GM19455 (cell line): Measurements from ENCODE around the gene ALPP.
"Not testable (repeated sequence)": the region's sequence is repeated elsewhere in the genome, so short reads cannot be mapped to it uniquely, and the experiment has no call there.

Experiments used
- ATAC-seq: cut with Tn5 transposase; IDR thresholded peaks from one replicate; pipeline ENCODE4 v1.9.1; 2021; ENCODE audit not compliant: unreplicated experiment

ALPP gene

DNA sequence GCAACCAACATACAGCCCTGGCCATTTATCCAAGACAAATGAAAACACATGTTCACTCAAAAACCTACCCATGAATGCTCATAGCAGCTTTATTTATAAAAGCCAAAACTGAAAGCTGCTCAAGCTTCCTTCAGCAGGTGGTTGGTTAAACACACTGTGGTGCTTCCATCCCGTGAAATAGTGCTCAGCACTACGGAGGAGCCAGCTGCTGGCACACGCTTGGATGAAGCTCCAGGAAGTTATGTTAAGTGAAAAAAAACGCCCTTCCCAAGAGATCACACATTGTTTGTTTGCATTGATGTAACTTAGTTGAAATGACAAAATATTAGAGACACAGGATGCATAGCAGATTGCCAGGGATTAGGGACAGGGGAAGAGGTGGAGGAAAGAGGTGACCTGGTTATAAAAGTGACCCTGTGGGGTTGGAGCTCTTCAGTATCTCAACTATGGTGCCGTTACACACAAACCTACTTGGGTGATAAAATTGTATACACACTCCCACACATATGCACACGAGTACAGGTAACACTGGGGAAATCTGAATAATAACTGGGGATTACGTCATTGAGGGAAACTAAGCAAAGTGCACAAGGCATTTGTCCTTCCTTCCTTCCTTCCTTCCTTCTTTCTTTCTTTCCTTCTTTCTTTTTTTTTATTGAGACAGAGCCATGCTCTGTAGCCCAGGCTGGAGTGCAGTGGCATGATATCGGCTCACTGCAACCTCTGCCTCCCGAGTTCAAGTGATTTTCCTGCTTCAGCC, 21.9 kb downstream of the ALPP start:
- no peak for ATAC-seq

DNA sequence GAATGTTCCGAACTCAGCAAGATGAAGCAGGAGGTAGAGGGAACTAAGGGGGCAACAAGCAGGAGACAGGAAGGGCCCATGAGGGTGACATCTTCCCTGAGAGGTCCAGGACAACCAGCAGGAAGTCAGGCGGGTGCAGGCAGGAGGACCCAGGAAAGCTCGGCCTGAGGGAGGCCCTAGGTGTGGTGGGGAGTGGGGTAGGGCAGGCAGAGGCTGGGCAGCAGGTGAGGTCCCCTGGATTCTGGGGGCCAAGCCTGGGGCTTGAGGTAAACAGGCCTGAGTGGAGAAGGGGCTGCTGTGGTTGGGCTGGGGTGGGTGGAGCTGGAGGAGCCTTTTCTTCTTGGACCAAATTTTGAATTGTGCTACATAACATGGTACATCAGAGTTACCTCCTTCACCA, 24.0 kb downstream of the ALPP start:
- no peak for ATAC-seq

DNA sequence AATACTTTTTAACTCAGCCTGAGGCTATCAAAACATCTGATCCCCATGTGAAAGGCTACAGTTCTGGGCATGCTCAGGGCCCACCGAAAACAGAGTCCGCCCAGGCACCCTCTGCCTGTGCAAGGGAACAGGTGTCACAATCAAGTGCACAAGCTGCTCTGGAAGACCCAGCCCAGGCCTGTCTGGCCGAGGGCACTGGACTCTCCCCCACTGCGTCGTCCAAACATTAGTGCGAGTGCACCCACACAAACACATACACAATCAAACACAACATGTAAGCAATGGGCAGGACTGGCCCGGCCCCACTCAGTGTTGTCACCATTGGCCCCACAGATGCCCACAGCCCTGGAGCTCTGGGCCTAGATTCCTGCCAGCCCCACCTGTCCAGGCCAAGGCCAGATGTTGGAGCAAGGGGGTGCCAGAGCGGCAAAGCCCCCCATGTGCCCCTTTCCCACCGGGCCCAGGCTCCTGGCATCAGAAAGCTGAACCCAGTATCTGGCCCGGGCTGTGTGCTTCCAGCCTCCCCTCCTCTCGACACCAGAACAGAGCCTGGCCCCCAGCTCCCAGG, 27.5 kb downstream of the ALPP start:
- ATAC-seq, result no peak

DNA sequence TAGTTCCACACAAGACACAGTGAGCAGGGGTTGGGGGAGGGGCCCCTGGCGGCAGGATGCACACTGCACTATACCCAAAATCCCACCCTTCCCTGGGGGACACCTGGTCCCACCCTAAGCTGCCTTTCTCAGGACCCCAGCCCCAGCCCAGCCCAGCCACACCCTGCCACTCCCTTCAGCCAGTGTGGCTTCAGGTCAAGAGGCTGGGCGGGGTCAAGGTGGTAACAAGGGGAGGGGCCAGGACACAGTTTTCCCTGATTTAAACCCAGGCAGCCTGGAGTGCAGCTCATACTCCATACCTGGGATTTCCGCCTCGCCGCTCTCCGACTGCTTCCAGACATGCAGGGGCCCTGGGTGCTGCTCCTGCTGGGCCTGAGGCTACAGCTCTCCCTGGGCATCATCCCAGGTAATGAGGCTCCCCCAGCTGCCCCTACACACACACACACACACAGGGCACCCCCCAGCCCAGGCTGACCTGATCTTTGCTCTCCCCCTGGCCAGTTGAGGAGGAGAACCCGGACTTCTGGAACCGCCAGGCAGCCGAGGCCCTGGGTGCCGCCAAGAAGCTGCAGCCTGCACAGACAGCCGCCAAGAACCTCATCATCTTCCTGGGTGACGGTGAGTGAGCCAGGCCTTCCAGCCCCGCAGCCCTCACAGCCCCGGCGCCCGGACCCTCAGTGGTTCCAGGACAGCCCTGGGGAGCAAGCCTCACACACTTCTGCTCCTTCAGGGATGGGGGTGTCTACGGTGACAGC, 28.2 kb downstream of the ALPP start, which contains the start of gene ALPG:
Gene ALPG, plus strand, starts transcription at position 289 of the 755 bp plus-strand sequence. Its CDS starts 51 bp downstream, at position 340.
- no peak for ATAC-seq

DNA sequence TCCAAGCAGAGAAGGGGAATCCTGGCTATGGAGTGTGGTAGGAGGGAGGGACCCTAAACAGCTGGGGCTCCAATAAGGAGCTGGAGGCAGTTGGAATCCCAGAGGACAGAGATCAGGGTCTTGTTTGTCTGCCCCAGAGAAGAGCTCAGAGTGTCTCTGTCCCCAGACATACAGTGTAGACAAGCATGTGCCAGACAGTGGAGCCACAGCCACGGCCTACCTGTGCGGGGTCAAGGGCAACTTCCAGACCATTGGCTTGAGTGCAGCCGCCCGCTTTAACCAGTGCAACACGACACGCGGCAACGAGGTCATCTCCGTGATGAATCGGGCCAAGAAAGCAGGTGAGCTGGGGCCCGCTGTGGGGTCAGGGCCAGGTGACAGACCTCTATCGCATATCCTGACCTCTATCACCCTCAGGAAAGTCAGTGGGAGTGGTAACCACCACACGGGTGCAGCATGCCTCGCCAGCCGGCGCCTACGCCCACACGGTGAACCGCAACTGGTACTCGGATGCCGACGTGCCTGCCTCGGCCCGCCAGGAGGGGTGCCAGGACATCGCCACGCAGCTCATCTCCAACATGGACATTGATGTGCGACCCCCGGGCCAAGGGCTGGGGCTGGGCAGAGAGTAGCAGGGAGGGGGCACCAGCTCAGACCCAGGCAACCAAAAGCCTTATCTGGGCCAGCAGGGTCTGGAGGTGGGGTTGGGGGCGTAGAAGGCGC, 29.0 kb downstream of the ALPP start:
- not testable (repeated sequence) for ATAC-seq

DNA sequence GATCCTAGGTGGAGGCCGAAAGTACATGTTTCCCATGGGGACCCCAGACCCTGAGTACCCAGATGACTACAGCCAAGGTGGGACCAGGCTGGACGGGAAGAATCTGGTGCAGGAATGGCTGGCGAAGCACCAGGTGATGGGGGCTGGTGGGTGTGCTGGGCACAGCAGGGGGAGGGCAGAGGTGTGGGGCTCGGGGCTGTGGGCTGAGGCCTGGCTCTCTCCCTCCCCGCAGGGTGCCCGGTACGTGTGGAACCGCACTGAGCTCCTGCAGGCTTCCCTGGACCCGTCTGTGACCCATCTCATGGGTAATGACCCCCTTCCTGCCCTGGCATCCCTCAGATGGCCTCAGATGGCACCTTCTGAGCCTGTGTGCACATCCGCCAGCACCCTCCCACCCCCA, 29.7 kb downstream of the ALPP start:
- ATAC-seq, result not testable (repeated sequence)

DNA sequence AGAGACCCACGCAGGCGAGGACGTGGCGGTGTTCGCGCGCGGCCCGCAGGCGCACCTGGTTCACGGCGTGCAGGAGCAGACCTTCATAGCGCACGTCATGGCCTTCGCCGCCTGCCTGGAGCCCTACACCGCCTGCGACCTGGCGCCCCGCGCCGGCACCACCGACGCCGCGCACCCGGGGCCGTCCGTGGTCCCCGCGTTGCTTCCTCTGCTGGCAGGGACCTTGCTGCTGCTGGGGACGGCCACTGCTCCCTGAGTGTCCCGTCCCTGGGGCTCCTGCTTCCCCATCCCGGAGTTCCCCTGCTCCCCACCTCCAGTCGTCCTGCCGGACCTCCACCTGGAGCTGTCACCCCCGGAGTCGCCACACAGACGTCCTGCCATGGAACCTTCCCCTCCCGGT, 31.1 kb downstream of the ALPP start:
- ATAC-seq, result not testable (repeated sequence)

DNA sequence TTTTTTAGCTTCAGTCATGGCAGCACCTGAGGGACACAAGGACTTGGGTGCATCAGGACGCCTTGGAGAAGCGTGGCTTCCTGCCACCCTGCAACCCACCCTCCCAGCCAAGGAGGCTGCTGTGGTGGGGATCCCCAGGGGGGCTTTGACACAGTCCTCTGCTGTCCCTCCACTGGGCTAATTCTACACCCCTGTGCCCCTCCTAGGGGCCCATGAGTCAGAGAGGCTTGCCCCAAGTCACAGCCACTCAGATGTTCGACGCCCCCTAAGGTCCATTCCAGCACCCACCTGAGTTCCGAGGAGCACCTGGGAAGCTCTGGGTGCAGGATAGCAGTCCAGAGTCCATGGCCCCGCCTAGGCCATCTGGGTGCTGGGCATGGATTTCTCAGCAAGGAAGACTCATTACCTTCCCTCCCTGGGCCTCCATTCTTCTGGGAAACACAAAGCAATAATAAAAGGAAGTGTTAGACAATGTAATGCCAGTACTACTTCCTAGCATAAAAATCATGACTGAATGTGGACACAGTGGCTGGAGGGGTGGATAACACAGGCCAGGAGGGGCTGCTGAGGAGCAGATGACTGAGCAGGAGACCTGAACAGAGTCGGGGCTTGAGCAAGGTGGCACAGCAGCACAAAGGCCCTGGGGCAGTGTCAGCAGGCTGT, 31.8 kb downstream of the ALPP start:
- ATAC-seq, result no peak

DNA sequence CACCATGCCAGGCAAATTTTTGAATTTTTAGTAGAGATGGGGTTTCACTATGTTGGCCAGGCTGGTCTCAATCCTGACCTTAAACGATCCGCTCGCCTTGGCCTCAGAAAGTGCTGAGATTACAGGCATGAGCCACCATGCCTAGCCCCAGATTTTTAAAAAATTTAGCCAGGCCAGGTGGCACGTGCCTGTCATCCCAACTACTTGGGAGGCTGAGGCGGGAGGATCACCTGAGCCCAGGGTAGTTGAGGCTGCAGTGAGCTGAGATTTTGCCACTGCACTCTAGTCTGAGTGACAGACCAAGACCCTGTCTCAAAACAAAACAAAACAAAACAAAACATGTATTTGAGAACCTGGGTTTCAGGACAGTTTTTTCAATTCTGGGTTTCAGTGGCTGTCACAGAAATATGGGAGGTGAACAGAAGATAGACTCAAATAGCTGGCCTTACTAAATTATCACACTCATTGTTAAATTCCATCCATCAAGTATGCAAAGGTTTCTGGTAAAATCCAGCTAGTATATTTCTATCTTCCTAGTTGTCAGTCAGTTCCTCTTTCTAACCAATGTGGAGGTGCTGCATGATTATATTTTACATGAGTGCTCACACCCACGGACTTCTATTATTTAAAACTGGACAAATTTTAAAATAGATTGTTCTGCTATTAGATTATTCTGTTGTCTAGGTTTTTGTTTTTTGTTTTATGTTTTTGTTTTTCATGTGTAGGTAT, 33.5 kb downstream of the ALPP start:
- no peak for ATAC-seq

DNA sequence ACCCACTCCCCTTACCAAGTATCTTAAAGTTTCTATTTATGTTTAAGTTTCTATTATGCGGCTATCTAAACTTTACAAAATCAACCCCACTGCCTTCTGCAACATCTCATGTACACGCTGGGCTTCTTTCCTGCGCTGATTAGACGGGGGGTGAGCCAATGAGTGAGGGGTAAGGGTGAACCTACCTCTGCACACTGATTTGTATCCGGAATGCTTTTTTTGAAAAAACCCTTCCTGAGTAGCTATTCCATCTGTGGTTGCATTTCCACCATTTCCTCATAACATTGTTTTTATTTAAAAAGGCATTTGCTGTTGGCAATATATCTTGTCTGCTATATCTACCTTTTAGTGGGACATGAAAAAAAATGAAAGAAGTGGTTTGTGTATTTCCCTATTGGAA, 34.4 kb downstream of the ALPP start:
- no peak for ATAC-seq

DNA sequence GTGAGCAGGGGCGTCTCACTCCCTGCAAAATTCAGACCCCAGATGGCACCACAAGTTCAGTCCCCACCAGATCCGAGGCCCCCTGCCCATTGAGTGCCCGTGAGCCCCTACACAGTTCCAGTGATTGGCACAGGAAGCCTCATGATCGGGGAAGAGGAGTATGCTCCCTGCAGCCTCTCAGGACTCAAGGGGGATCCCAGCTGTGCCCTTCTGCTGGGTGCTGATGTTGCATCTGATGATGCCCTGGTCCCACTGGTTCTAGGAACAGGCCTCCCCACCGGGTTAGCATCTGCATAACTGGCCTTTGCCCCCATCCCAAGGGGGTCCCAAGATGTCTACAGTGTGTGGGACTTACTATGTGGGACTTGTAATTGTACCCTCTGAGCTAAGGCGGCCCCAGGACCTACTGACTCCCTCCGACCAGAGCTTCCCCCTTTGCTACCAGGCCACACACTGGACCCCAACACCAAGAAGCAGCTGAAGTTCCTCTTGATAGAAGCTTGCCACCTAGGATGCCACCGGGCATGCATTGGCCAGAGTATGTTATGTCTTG, 36.7 kb downstream of the ALPP start:
- ATAC-seq, result no peak

DNA sequence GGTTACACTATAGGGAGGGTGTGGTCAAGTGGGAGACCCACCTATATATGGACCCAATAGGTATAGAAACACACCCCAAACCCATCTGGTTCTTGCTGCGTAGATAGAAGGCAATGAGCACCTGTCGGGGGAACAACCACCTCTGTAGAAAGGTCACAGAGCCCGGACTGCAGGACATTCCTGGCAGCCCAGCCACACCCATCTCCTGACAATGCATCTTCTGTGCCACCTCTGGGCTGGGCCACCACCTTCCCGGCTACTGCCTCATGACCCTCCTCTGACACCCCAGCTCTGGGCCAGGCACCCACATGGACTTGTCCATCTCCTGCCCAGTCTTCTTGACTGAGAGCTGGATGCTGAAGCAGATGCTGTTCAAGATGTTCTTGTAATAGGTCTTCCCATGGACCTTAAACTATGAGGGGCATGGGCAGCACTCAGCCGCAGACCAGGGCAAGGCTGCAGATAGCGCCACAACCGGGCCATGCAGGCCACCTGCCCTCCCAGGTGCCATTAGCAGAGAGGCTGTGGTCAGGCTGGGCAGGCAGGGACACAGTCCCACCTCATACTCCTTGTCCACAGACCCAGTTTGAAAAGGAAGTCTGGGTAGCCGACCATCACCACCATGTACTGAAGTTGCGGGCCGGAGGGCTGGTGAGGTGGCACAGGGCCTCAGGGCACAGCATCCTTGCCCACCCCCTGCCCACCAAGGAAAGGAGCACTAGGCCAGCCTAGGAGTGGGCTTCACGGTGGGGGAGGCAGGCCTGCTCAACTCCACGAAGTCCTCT, 37.4 kb downstream of the ALPP start:
- no peak for ATAC-seq

DNA sequence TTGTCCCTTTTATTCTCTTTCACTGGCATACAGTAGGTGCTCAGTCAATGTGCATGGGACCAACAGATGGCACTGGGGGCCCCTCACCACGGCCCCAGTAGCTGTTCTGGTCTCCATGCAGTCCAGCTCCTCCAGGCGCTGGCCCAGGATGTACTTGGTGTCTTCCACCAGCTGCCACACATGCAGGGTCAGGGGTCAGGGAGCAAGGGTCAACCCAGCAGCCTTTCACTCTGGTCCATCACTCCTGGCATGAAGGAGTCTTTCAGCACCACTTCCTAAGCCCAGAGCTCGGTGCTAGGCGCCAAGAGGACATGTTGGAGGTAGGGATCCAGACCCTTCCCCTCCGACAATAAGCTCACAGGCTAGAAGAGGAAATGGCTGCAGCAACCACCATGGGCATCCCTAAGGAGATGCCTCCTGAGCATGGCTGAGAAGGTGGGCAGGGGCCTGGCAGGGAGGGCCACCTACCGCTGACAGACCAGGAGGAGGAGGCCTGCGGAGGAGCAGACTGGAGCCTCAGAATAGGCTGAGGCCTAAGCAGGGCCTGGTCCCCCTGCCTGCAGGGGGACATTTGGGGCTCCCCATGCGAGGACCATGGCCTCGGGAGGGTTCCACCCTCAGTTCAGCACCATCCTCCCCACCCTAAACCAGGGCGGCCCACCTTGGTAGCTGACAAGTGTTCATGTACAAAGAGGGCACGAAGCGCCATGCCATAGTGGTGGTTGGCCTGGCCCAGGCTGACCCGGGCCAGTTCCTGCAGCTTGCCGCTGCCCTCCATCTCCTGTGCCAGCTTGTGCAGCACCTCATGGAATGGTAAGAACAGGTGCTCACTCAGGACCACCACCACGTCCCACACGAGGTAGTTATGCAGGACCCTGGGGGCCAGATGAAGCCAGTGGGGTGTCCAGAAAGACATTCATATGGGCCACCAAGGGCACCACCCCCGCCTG, 38.2 kb downstream of the ALPP start:
- no peak for ATAC-seq

DNA sequence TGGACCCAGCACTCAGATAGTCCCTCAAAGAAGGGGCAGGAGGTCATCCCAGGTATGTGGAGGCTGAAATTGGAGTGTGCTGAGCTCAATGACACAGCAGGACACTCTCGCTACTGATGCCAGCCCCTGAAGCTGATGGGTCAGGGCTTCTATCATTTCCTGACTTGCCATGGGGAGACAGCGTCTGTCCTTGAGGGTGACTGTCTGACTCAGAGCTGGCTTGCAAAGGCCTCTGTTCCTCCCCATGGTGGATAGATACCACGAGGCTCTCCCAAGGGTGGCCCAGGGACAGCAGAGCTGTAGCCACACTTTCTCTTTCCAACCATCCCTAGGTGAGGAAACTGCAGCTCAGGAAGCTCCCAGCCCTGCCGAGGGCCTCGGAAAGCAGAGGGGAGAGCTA, 38.9 kb downstream of the ALPP start:
- no peak for ATAC-seq

DNA sequence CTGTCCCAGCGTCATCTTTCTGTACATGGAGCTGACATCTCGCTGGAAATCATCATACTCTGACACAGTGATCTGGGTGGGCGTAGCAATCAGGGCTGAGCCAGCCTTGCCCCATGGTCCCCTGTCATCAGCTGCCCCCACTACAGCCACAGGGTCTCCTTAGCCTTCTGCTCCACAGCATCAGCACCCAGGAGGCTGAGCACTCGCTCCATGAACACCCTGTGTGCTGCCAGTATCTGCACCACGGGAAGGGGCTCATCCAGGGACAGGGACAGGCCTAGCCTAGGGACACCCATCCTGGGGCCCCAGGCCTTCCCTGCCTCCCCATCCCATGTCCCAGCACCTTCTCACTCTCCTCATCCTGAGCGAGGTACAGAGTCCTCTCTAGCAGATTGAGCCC, 39.5 kb downstream of the ALPP start:
- no peak for ATAC-seq

DNA sequence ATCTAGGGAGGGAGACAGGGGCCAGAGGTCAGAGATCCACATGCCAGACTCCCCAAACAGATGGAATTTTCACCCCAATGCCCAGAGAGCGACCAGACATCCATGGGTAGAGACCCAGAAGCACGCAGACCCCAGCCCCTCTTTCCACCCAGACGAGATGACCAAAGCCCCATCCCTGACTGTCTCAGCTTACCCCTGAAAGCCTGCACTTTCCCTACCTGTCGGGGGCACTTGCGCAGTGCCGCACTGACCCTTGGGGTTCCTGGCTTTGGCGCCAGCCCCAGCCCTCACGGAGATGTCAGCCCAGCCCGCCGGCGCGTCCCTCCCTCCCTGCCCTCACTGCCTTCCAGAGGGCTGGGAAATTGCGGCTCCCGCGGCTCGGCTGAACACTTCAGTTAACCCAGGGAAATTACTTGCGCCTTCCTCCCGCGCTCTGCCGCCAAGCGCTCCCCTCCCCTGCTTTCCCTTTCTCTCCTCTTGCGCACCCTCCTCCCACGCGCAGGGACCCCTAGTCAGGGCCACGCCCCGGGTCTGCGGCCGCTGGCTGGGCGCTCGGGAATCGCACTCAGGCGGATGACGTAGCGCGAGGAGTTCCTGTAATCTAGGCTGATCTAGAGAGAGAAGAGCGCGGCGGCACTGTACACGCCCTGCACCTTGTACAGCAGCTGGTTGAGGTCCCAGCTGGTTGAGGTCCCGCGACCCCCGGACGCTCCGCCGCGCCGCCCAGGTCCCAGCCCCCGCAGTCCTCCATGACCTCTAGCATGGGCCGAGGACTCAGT, 40.1 kb downstream of the ALPP start:
- no peak for ATAC-seq
